Endothelial cell of umbilical vein (primary cell): ENCODE results near the gene DNAJC6. TPM values are rescaled to one million over a fixed set of nuclear protein-coding genes. Genes with fewer than 3 reads are reported as not detected.

Experiments used
- BruUV-seq: library from RNA; stranded (reverse); fragments of 400-500 nt; replicated peaks from 2 replicates; lab custom pipeline; 2021; lab: Mats Ljungman, UMichigan
- CTCF ChIA-PET: fragments of 300-600, 350-600 bp; sonication (Branson Sonifier 250); formaldehyde crosslinking; loops from one replicate; lab custom pipeline; 2021; ENCODE audit warnings: antibody characterized with exemption, inconsistent platforms; lab: Charles Lee
- POLR2A ChIA-PET: fragments of 300-600, 350-600 bp; sonication (Branson Sonifier 250); formaldehyde crosslinking; loops from one replicate; lab custom pipeline; 2021; ENCODE audit warnings: antibody characterized with exemption, inconsistent platforms; lab: Charles Lee
- DNase-seq: peaks from one replicate; pipeline ENCODE4 v3.0.0-alpha.2; 2011; ENCODE audit warnings: low read depth, low spot score
- FAIRE-seq: peaks from 2 replicates; lab custom pipeline; 2011; peaks lifted over from hg19 to GRCh38; lab: Jason Lieb, UNC
- H2AFZ ChIP-seq: 2 replicates; pipeline ENCODE4 v1.6.0; 2012; ENCODE audit warnings: low read depth, low read length, control low read depth, inconsistent platforms
- H3K27ac ChIP-seq: 2 replicates; pipeline ENCODE4 v1.5.1; 2011; ENCODE audit warnings: low read depth, mild to moderate bottlenecking, control low read depth, low read length, moderate library complexity; ENCODE audit not compliant: insufficient read depth
- H3K27me3 ChIP-seq, 2 experiments: 2 replicates each; pipeline versions ENCODE4 v1.6.0 to v1.6.1; 2011; ENCODE audit warnings: low read length in 2 of 2, mixed read lengths in 1 of 2; ENCODE audit not compliant: control insufficient read depth in 2 of 2, insufficient read depth in 2 of 2
- H3K36me3 ChIP-seq, 2 experiments: 2 replicates in 1 of 2; 3 replicates in 1 of 2; pipeline ENCODE4 v1.5.1; 2011; ENCODE audit warnings: low read length in 2 of 2, mild to moderate bottlenecking in 1 of 2, moderate library complexity in 1 of 2; ENCODE audit not compliant: control insufficient read depth in 2 of 2, insufficient read depth in 2 of 2; ENCODE audit errors: extremely low read depth in 1 of 2
- H3K4me1 ChIP-seq: 3 replicates; pipeline ENCODE4 v1.5.1; 2011; ENCODE audit warnings: mild to moderate bottlenecking, low read length; ENCODE audit not compliant: control insufficient read depth, insufficient read depth; ENCODE audit errors: extremely low read depth
- H3K4me2 ChIP-seq: 2 replicates; pipeline ENCODE4 v1.6.1; 2011; ENCODE audit warnings: low read length, control low read depth, mixed read lengths; ENCODE audit not compliant: insufficient read depth
- H3K4me3 ChIP-seq, 3 experiments: fragments of 200-600 bp in 1 of 3; sonication (generic), shearing (Covaris generic) in 1 of 3; replicated peaks in 1 of 3; 2 replicates each; pipeline ENCODE4 v1.5.1; 2011 to 2016; ENCODE audit warnings: control low read depth in 3 of 3, low read length in 3 of 3, mild to moderate bottlenecking in 2 of 3, inconsistent platforms in 1 of 3, low read depth in 1 of 3, moderate library complexity in 1 of 3; ENCODE audit not compliant: insufficient read depth in 1 of 3
- H3K79me2 ChIP-seq: 2 replicates; pipeline ENCODE4 v1.6.0; 2012; ENCODE audit warnings: low read length, inconsistent platforms; ENCODE audit not compliant: control insufficient read depth, insufficient read depth
- H3K9ac ChIP-seq: replicated peaks from 2 replicates; pipeline ENCODE3; 2011; ENCODE audit warnings: low read length, control low read depth; ENCODE audit not compliant: insufficient read depth; ENCODE audit errors: extremely low read depth
- H3K9me1 ChIP-seq: replicated peaks from 3 replicates; pipeline ENCODE4 v1.6.0; 2011; ENCODE audit warnings: mild to moderate bottlenecking, low read length; ENCODE audit not compliant: control insufficient read depth, insufficient read depth; ENCODE audit errors: extremely low read depth
- H3K9me3 ChIP-seq: replicated peaks from 2 replicates; pipeline ENCODE4 v1.5.1; 2012; ENCODE audit warnings: low read length, inconsistent platforms; ENCODE audit not compliant: control insufficient read depth, insufficient read depth
- H4K20me1 ChIP-seq: replicated peaks from 2 replicates; pipeline ENCODE3; 2011; ENCODE audit warnings: mild to moderate bottlenecking, low read length; ENCODE audit not compliant: control insufficient read depth, insufficient read depth; ENCODE audit errors: extremely low read depth
- EZH2 ChIP-seq: IDR thresholded peaks from 2 replicates; pipeline ENCODE4 v1.6.1; 2012; ENCODE audit warnings: borderline replicate concordance, low read depth, mild to moderate bottlenecking, moderate library complexity, low read length, inconsistent platforms; ENCODE audit not compliant: severe bottlenecking
- FOS ChIP-seq: IDR thresholded peaks from 2 replicates; pipeline ENCODE4 v1.6.1; 2011; ENCODE audit warnings: mild to moderate bottlenecking, low read length, moderate library complexity, borderline replicate concordance; ENCODE audit not compliant: insufficient read depth
- GATA2 ChIP-seq: IDR thresholded peaks from 2 replicates; pipeline ENCODE4 v1.7.0; 2011; ENCODE audit warnings: low read depth, mild to moderate bottlenecking, moderate library complexity, mixed read lengths, low read length; ENCODE audit not compliant: insufficient read length, insufficient read depth
- JUN ChIP-seq: IDR thresholded peaks from 2 replicates; pipeline ENCODE4 v1.6.1; 2011; ENCODE audit warnings: borderline replicate concordance, low read depth; ENCODE audit not compliant: insufficient read length, insufficient read depth
- MYC ChIP-seq: IDR thresholded peaks from one replicate; pipeline ENCODE4 v1.6.1; 2011; ENCODE audit warnings: mild to moderate bottlenecking, low read depth, low read length
- POLR2A ChIP-seq: IDR thresholded peaks from 2 replicates; pipeline ENCODE4 v1.6.1; 2012; ENCODE audit warnings: low read depth, mild to moderate bottlenecking, control low read depth, low read length
- POLR2AphosphoS5 ChIP-seq: IDR thresholded peaks from 2 replicates; pipeline ENCODE4 v1.6.1; 2012; ENCODE audit warnings: low read depth, mild to moderate bottlenecking, control low read depth, low read length, moderate library complexity; ENCODE audit not compliant: insufficient read depth
- dilution Hi-C: fragments of 300-500 bp; cut with MboI; formaldehyde crosslinking; loops from one replicate; pipeline ENCODE4 v1.15.0; 2019; ENCODE audit warnings: low sequenced_read_pairs; ENCODE audit not compliant: extremely low pct_ligation_motif_present
- intact Hi-C: fragments of 100-400 bp; cut with micrococcal nuclease; formaldehyde crosslinking; loops from one replicate; pipeline ENCODE4 v1.10.0; 2022
- polyA plus RNA-seq, 4 experiments: library from polyadenylated mRNA; depleted of rRNA in 3 of 4; stranded (reverse) in 3 of 4; unstranded in 1 of 4; fragments of >200 nt; gene quantifications; 2 replicates each; pipeline versions ENCODE4 v1.2.1 to v1.2.3, GENCODE V29; 2011 to 2012; ENCODE audit warnings: missing spikeins in 1 of 4
- total RNA-seq: library from RNA; stranded (reverse); gene quantifications from 2 replicates; pipeline ENCODE4 v1.2.3, GENCODE V29; 2021
- TF ChIP-seq, protein P1 (sequence below): IDR thresholded peaks from 2 replicates; pipeline ENCODE4 v1.6.1; 2011; ENCODE audit not compliant: insufficient read depth, insufficient read length
- TF ChIP-seq, protein P2 (sequence below), 2 donors: IDR thresholded peaks; 1 replicate in 1 of 2; 2 replicates in 1 of 2; pipeline ENCODE4 v1.5.1; 2011; ENCODE audit warnings: low read length in 2 of 2, mild to moderate bottlenecking in 2 of 2, moderate library complexity in 2 of 2, control low read depth in 1 of 2, inconsistent platforms in 1 of 2, low read depth in 1 of 2; ENCODE audit not compliant: insufficient read depth in 1 of 2; ENCODE audit errors: extremely low read depth in 1 of 2

Gene DNAJC6
- total and polyA plus RNA-seq, 2 donors (not counting 3 experiments of a cell fraction or from before 2014, with no cell fraction given): 2.3 to 4.9 TPM

DNA sequence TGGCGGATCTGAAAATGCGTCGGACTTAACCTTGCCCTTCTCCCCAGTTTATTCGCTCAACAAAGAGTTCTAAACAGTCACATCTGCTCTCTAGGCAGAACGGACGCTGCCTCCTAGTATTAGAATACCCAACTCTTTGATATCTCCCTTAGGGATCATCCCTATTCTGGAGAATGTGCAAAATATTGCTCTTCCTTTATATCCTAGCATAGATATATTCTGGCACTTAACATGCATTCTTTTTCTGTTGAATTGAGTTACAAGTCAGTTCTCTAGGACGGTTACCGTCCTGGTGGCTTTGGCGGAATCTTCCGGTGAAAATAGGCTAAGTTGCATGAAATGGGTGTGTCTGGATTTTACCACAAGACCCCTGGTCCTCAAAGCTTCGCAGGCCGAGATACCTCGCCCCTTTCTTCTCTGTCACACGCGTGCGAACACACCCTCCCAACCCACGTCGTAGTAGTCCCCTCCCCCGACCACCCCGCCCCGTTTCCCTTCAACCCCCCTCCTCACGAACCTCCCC is 501 bp upstream of the DNAJC6 start:
- H3K9ac ChIP-seq: no peak overlapping the region
- BruUV-seq: no TSS peak
- H3K36me3 ChIP-seq: no peaks in the 10 kb centered on the region
- H2AFZ ChIP-seq: no peak overlapping the region
- TF ChIP-seq FOS: no peak
- peaks cover 5 to 8% of the 10 kb centered on the region in 2 experiments for H3K27me3 ChIP-seq
- no peaks in the 10 kb centered on the region for H3K79me2 ChIP-seq
- FAIRE-seq (peak; percentile 4), DNase-seq (no peak)
- H3K9me3 ChIP-seq: no peaks in the 10 kb centered on the region
- ChIA-PET CTCF (interaction anchor here (1.0 to 1.4 kb wide), 3 partner anchors 42 to 93 kb away, joined by 3 to 4 read pairs (median 3); no protein-coding TSS in a partner anchor), POLR2A (no interaction called here)
- H3K4me3 ChIP-seq: peak overlapping the region in 1 of 3 experiments; percentile 21
- H3K4me2 ChIP-seq: peak overlapping the region; percentile 13
- no peaks in the 10 kb centered on the region for H4K20me1 ChIP-seq
- H3K27ac ChIP-seq: no peak overlapping the region
- no peaks in the 10 kb centered on the region for H3K4me1 ChIP-seq
- dilution Hi-C loops: no loop called here
- no peaks in the 10 kb centered on the region for H3K9me1 ChIP-seq
- intact Hi-C loops: no loop called here

DNA sequence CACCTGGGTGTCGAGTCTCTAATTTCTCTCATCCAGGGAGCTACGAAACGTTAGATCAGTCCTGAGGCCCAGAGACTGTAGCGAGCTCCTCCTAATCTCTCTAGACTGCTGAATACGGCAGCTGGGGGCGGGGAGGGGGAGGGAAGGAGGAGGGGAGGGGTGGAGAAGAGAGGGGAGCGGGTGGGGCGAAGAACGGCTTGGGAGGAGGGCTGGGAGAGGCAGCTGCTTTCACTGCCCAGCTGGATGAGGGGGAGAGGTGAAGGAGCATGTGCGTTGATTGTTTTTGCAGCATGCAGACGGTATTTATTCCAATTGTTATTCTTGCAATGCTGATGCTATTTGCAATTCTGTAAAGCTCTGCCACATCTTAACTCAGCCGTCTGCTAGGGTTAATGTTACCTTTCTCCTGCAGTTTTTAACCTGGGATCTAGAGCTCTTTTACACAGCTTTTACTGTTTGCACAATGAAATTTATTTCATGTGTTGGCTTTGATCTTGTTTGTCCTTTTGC is 790 bp downstream of the DNAJC6 start:
- no peaks in the 10 kb centered on the region for H3K9me3 ChIP-seq
- H3K9ac ChIP-seq: no peak overlapping the region
- no peaks in the 10 kb centered on the region for H3K79me2 ChIP-seq
- DNase-seq (no peak), FAIRE-seq (peak; percentile 71)
- no peak overlapping the region for H3K4me3 ChIP-seq
- BruUV-seq: no TSS peak
- dilution Hi-C loops: no loop called here
- H3K4me1 ChIP-seq: no peaks in the 10 kb centered on the region
- H3K9me1 ChIP-seq: no peaks in the 10 kb centered on the region
- ChIA-PET POLR2A (no interaction called here), CTCF (interaction anchor here (1.1 to 1.4 kb wide), 4 partner anchors 40 to 377 kb away, joined by 3 to 10 read pairs (median 4); no protein-coding TSS in a partner anchor)
- H3K27me3 ChIP-seq: peaks cover 5 to 8% of the 10 kb centered on the region in 2 experiments
- H3K36me3 ChIP-seq: no peaks in the 10 kb centered on the region
- H3K4me2 ChIP-seq: peak overlapping the region; percentile 76
- TF ChIP-seq EZH2 (no peak), POLR2AphosphoS5 (no peak), GATA2 (no peak), FOS (no peak), MYC (no peak), POLR2A (no peak), JUN (no peak)
- TF ChIP-seq, protein P1, sequence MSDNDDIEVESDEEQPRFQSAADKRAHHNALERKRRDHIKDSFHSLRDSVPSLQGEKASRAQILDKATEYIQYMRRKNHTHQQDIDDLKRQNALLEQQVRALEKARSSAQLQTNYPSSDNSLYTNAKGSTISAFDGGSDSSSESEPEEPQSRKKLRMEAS: no peak
- TF ChIP-seq, protein P2, sequence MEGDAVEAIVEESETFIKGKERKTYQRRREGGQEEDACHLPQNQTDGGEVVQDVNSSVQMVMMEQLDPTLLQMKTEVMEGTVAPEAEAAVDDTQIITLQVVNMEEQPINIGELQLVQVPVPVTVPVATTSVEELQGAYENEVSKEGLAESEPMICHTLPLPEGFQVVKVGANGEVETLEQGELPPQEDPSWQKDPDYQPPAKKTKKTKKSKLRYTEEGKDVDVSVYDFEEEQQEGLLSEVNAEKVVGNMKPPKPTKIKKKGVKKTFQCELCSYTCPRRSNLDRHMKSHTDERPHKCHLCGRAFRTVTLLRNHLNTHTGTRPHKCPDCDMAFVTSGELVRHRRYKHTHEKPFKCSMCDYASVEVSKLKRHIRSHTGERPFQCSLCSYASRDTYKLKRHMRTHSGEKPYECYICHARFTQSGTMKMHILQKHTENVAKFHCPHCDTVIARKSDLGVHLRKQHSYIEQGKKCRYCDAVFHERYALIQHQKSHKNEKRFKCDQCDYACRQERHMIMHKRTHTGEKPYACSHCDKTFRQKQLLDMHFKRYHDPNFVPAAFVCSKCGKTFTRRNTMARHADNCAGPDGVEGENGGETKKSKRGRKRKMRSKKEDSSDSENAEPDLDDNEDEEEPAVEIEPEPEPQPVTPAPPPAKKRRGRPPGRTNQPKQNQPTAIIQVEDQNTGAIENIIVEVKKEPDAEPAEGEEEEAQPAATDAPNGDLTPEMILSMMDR (IDR thresholded peaks at IDR 0.05; ENCODE audit: extremely low read depth in 1 of 2, insufficient read depth in 1 of 2, low read depth in 1 of 2, low read length in 2 of 2): no peak
- no peaks in the 10 kb centered on the region for H4K20me1 ChIP-seq
- intact Hi-C loops: no loop called here
- H3K27ac ChIP-seq: no peak overlapping the region
- H2AFZ ChIP-seq: no peak overlapping the region
